Measurements from ENCODE around the gene C1QTNF1.

The C1QTNF1 gene

DNA sequence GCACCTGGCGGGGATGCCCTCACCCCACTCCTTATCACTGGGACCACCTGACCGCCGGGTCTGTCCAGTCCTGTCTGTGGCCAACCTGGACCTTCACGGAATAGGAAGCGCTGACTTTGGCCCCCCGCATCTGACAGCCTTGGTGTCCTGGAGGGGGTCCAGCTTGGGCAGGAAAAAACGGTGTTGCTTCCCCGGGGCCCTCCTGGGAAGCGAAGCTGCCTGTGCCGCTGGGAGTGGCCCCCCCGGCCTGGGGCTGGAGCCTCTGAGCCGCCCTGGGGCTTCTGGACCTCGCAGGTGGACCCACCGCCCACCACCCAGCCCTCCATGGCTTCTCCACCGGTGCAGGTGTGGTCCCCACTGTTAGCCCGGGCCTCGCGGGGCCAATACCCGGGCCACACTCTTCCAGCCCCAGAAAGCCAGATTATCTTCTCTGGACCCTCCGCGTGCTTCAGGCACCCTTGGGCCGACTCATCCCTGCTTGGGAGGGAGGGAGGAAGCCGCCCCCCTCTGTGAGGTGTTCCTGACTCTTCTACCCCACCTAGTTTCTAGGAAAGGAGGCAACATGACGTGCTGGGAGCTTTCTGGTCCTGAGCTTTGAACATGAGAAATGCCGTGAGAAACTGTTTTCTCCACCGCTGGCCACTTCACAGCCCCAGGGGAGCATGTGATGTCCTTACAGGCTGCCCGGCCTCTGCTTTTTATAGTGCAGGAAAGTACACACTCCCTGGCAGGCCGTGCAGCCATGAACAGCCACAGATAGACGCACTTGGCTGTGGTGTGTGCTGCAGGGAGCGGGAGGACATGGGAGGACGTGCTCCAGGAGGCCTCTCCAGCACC lies 1.1 kb downstream of the C1QTNF1 start:
- ATAC-seq: no peak
- TF ChIP-seq TOX (CRISPR knock-in tag; IDR thresholded peaks at IDR 0.05; ENCODE audit: borderline replicate concordance): no peak
- TF ChIP-seq SNAI2 (CRISPR knock-in tag; IDR thresholded peaks at IDR 0.05): no peak
- TF ChIP-seq ZNF565 (CRISPR knock-in tag; conservative IDR thresholded peaks at IDR 0.05; ENCODE audit: low read depth): no peak
- TF ChIP-seq ZC3H10 (CRISPR knock-in tag; IDR thresholded peaks at IDR 0.05): no peak
- no peak for TF ChIP-seq BACH2 (CRISPR knock-in tag; IDR thresholded peaks at IDR 0.05; ENCODE audit: borderline replicate concordance)
- no peak for TF ChIP-seq ARNTL (CRISPR knock-in tag; IDR thresholded peaks at IDR 0.05; ENCODE audit: borderline replicate concordance, low read depth)
- TF ChIP-seq, protein P1, sequence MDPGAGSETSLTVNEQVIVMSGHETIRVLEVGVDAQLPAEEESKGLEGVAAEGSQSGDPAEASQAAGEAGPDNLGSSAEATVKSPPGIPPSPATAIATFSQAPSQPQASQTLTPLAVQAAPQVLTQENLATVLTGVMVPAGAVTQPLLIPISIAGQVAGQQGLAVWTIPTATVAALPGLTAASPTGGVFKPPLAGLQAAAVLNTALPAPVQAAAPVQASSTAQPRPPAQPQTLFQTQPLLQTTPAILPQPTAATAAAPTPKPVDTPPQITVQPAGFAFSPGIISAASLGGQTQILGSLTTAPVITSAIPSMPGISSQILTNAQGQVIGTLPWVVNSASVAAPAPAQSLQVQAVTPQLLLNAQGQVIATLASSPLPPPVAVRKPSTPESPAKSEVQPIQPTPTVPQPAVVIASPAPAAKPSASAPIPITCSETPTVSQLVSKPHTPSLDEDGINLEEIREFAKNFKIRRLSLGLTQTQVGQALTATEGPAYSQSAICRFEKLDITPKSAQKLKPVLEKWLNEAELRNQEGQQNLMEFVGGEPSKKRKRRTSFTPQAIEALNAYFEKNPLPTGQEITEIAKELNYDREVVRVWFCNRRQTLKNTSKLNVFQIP (CRISPR knock-in tag; IDR thresholded peaks at IDR 0.05; ENCODE audit: borderline replicate concordance, low read depth): no peak
- TF ChIP-seq RARB (CRISPR knock-in tag; IDR thresholded peaks at IDR 0.05): no peak

DNA sequence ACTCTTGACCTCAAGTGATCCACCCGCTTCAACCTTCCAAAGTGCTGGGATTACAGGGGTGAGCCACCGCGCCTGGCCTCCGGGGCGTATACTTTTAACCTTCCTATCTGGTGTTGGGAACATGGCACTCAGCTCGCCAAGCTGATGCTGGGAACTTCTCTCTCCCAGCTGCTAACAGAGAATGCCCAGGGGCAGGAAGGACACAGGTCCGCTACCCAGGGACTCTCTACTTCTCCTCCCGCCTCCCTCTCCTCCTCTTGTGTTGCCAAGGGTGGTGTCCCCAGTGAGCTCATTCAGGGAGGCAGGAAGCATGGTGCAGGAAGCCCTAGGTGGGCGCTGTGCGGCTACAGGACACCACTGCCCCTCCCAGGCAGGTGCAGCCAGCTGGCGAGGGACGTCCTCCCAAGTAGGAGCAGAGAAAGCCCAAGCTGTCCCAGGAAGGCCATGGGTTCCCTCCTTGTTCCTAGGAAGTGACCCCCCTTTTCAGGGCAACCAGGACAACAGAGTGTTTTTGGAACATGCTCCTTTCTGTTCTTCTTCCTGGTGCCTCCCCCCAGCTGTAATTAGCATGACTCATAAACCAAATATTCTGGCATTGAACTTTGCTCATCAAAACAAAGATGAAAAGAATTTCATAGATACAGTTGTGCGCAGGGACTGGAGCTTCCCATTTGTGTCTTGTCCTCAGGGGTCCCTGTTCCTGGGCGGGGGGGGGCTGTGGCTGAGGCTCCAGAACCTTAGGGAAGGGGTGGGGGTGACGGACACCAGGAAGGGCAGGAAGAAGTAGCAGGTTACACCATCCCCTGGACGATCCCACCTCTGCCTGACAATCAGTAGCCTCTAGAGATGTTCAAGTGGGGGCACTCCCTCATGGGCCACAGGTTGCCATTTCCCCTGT lies 2.7 kb downstream of the C1QTNF1 start:
- peak; percentile 52 for ATAC-seq
- TF ChIP-seq, protein P2, sequence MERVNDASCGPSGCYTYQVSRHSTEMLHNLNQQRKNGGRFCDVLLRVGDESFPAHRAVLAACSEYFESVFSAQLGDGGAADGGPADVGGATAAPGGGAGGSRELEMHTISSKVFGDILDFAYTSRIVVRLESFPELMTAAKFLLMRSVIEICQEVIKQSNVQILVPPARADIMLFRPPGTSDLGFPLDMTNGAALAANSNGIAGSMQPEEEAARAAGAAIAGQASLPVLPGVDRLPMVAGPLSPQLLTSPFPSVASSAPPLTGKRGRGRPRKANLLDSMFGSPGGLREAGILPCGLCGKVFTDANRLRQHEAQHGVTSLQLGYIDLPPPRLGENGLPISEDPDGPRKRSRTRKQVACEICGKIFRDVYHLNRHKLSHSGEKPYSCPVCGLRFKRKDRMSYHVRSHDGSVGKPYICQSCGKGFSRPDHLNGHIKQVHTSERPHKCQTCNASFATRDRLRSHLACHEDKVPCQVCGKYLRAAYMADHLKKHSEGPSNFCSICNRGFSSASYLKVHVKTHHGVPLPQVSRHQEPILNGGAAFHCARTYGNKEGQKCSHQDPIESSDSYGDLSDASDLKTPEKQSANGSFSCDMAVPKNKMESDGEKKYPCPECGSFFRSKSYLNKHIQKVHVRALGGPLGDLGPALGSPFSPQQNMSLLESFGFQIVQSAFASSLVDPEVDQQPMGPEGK (CRISPR knock-in tag; IDR thresholded peaks at IDR 0.05; ENCODE audit: borderline replicate concordance): peak; percentile 91; the same call in 1 of the 2 replicates
- TF ChIP-seq ZFP3 (CRISPR knock-in tag; IDR thresholded peaks at IDR 0.05) (no peak), ZNF70 (CRISPR knock-in tag; IDR thresholded peaks at IDR 0.05) (peak; percentile 45; the same call in 1 of the 2 replicates), ISL1 (CRISPR knock-in tag; IDR thresholded peaks at IDR 0.05) (peak; percentile 51; the same call in 1 of the 2 replicates), SNAI2 (CRISPR knock-in tag; IDR thresholded peaks at IDR 0.05) (0 out of 2 replicates have a peak, but pooled peaks have one; percentile 2), TCF4 (CRISPR knock-in tag; IDR thresholded peaks at IDR 0.05; ENCODE audit: borderline replicate concordance) (0 out of 2 replicates have a peak, but pooled peaks have one; percentile 7), ZFP30 (CRISPR knock-in tag; IDR thresholded peaks at IDR 0.05) (no peak), ZC3H10 (CRISPR knock-in tag; IDR thresholded peaks at IDR 0.05) (no peak), GLIS3 (CRISPR knock-in tag; IDR thresholded peaks at IDR 0.05) (0 out of 2 replicates have a peak, but pooled peaks have one; percentile 6), TOX (CRISPR knock-in tag; IDR thresholded peaks at IDR 0.05; ENCODE audit: borderline replicate concordance) (no peak)

DNA sequence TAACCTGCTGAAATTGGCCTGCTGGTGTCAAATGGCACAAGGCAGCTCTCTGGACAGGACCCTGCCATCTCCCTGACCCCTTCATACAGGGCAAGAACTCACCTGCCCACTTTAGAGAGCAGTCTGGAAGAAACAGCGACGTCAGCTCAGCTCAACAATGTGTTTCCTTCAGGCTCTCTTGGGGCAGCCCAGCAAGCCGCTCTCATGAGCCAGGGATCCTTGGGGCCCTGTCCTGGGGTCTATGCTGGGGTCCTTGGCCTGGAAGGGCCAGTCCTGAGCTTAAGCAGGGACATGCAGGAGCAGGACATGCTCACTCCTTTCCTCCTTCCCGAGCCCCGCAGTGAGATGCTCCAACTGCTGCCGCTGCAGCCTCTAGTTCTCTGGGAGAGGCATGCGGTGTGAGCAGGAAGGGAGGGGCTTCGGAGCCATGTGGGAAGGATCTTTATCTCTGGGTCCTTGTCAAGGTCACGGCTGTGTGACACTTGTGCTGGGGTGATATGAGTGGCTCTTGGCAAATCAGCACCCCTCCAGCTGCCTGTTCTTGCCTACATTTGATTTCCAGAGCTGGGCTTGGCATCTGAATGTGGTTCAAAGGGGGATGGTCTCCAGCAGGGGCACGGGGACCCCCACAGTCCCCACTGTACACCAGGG lies 3.4 kb downstream of the C1QTNF1 start:
- peak; percentile 51 for ATAC-seq
- TF ChIP-seq, protein P3, sequence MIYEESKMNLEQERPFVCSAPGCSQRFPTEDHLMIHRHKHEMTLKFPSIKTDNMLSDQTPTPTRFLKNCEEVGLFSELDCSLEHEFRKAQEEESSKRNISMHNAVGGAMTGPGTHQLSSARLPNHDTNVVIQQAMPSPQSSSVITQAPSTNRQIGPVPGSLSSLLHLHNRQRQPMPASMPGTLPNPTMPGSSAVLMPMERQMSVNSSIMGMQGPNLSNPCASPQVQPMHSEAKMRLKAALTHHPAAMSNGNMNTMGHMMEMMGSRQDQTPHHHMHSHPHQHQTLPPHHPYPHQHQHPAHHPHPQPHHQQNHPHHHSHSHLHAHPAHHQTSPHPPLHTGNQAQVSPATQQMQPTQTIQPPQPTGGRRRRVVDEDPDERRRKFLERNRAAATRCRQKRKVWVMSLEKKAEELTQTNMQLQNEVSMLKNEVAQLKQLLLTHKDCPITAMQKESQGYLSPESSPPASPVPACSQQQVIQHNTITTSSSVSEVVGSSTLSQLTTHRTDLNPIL (CRISPR knock-in tag; IDR thresholded peaks at IDR 0.05; ENCODE audit: low read depth): no peak
- TF ChIP-seq, protein P1 (CRISPR knock-in tag; IDR thresholded peaks at IDR 0.05; ENCODE audit: borderline replicate concordance, low read depth): no peak
- no peak for TF ChIP-seq RARB (CRISPR knock-in tag; IDR thresholded peaks at IDR 0.05)
- no peak for TF ChIP-seq ARNTL (CRISPR knock-in tag; IDR thresholded peaks at IDR 0.05; ENCODE audit: borderline replicate concordance, low read depth)
- TF ChIP-seq ESRRG (CRISPR knock-in tag; IDR thresholded peaks at IDR 0.05): peak; percentile 41; the same call in 1 of the 2 replicates
- TF ChIP-seq, protein P4, sequence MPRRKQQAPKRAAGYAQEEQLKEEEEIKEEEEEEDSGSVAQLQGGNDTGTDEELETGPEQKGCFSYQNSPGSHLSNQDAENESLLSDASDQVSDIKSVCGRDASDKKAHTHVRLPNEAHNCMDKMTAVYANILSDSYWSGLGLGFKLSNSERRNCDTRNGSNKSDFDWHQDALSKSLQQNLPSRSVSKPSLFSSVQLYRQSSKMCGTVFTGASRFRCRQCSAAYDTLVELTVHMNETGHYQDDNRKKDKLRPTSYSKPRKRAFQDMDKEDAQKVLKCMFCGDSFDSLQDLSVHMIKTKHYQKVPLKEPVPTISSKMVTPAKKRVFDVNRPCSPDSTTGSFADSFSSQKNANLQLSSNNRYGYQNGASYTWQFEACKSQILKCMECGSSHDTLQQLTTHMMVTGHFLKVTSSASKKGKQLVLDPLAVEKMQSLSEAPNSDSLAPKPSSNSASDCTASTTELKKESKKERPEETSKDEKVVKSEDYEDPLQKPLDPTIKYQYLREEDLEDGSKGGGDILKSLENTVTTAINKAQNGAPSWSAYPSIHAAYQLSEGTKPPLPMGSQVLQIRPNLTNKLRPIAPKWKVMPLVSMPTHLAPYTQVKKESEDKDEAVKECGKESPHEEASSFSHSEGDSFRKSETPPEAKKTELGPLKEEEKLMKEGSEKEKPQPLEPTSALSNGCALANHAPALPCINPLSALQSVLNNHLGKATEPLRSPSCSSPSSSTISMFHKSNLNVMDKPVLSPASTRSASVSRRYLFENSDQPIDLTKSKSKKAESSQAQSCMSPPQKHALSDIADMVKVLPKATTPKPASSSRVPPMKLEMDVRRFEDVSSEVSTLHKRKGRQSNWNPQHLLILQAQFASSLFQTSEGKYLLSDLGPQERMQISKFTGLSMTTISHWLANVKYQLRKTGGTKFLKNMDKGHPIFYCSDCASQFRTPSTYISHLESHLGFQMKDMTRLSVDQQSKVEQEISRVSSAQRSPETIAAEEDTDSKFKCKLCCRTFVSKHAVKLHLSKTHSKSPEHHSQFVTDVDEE (CRISPR knock-in tag; IDR thresholded peaks at IDR 0.05): 0 out of 2 replicates have a peak, but pooled peaks have one; percentile 62
- TF ChIP-seq TCF4 (CRISPR knock-in tag; IDR thresholded peaks at IDR 0.05; ENCODE audit: borderline replicate concordance): peak; percentile 21; the same call in 1 of the 2 replicates
- no peak for TF ChIP-seq ZNF8 (CRISPR knock-in tag; IDR thresholded peaks at IDR 0.05)
- TF ChIP-seq ZC3H10 (CRISPR knock-in tag; IDR thresholded peaks at IDR 0.05): no peak
- peak; percentile 88; the same call in 1 of the 2 replicates for TF ChIP-seq CSDC2 (CRISPR knock-in tag; IDR thresholded peaks at IDR 0.05)

All from SK-N-SH treated with all-trans-retinoic acid at 6 μM for 48 hours (cell line).